IMR-90 (cell line): ENCODE measurements around the gene ZNF266. TPM values are rescaled to one million over a fixed set of nuclear protein-coding genes. Genes with fewer than 3 reads are reported as not detected.

Experiments
- ATAC-seq: fragments of 200-7000 bp; cut with Tn5 transposase; 2 replicates; pipeline ENCODE4 v1.9.1; 2020; ENCODE audit warnings: low read depth, mild to moderate bottlenecking, moderate library complexity
- BruUV-seq: library from RNA; stranded (reverse); fragments of 400-500 nt; replicated peaks from 2 replicates; lab custom pipeline; 2021; lab: Mats Ljungman, UMichigan
- CTCF ChIA-PET: fragments of 300-600 bp; formaldehyde crosslinking; extraction: SDS; loops from one replicate; lab custom pipeline; 2021; ENCODE audit warnings: antibody characterized with exemption; lab: Yijun Ruan, JAX
- POLR2A ChIA-PET: fragments of 300-600 bp; sonication (Branson Sonifier 250); formaldehyde crosslinking; loops from one replicate; lab custom pipeline; 2022; ENCODE audit warnings: antibody characterized with exemption; ENCODE audit not compliant: unreplicated experiment; lab: Charles Lee
- DNase-seq: peaks from one replicate; pipeline ENCODE4 v3.0.0; 2013
- H2AFZ ChIP-seq: replicated peaks from 2 replicates; pipeline ENCODE3; 2013; ENCODE audit warnings: low read length, mild to moderate bottlenecking; ENCODE audit not compliant: poor library complexity
- H2AK5ac ChIP-seq: 2 replicates; pipeline ENCODE4 v1.6.1; 2013; ENCODE audit warnings: low read depth, low read length, inconsistent platforms
- H2AK9ac ChIP-seq: replicated peaks from 2 replicates; pipeline ENCODE3; 2013; ENCODE audit warnings: mild to moderate bottlenecking, low read depth, low read length, moderate library complexity; ENCODE audit not compliant: poor library complexity
- H2BK120ac ChIP-seq: 2 replicates; pipeline ENCODE4 v1.6.1; 2013; ENCODE audit warnings: low read depth, low read length, inconsistent platforms
- H2BK15ac ChIP-seq: 3 replicates; pipeline ENCODE4 v1.6.1; 2013; ENCODE audit warnings: low read depth, low read length, inconsistent platforms
- H2BK20ac ChIP-seq: 2 replicates; pipeline ENCODE4 v1.6.1; 2013; ENCODE audit warnings: low read depth, mild to moderate bottlenecking, inconsistent platforms, low read length, moderate library complexity
- H2BK5ac ChIP-seq: 2 replicates; pipeline ENCODE4 v1.6.1; 2013; ENCODE audit warnings: mild to moderate bottlenecking, low read depth, low read length, inconsistent platforms; ENCODE audit not compliant: poor library complexity, severe bottlenecking
- H3K14ac ChIP-seq: replicated peaks from 2 replicates; pipeline ENCODE4 v1.6.1; 2013; ENCODE audit warnings: low read depth, low read length, inconsistent platforms
- H3K18ac ChIP-seq: 2 replicates; pipeline ENCODE4 v1.6.1; 2013; ENCODE audit warnings: low read depth, low read length, control low read depth
- H3K23ac ChIP-seq: 2 replicates; pipeline ENCODE4 v1.6.1; 2013; ENCODE audit warnings: low read depth, low read length, inconsistent platforms
- H3K27ac ChIP-seq: 2 replicates; pipeline ENCODE4 v1.5.1; 2013; ENCODE audit warnings: mild to moderate bottlenecking, control low read depth, low read length; ENCODE audit not compliant: insufficient read depth
- H3K27me3 ChIP-seq: 2 replicates; pipeline ENCODE4 v1.6.1; 2013; ENCODE audit warnings: low read length; ENCODE audit not compliant: control insufficient read depth, insufficient read depth
- H3K36me3 ChIP-seq: 2 replicates; pipeline ENCODE4 v1.6.1; 2013; ENCODE audit warnings: low read length, mixed read lengths; ENCODE audit not compliant: control insufficient read depth, insufficient read depth
- H3K4ac ChIP-seq: 2 replicates; pipeline ENCODE4 v1.6.1; 2013; ENCODE audit warnings: low read depth, low read length, inconsistent platforms
- H3K4me1 ChIP-seq: 2 replicates; pipeline ENCODE4 v1.6.1; 2013; ENCODE audit warnings: low read length, mixed read lengths; ENCODE audit not compliant: control insufficient read depth, insufficient read depth
- H3K4me2 ChIP-seq: 2 replicates; pipeline ENCODE4 v1.6.1; 2013; ENCODE audit warnings: low read depth, mild to moderate bottlenecking, control low read depth, low read length, moderate library complexity
- H3K4me3 ChIP-seq: 2 replicates; pipeline ENCODE4 v1.5.1; 2013; ENCODE audit warnings: low read depth, mild to moderate bottlenecking, control low read depth, low read length, moderate library complexity; ENCODE audit not compliant: insufficient read depth
- H3K56ac ChIP-seq: 2 replicates; pipeline ENCODE4 v1.6.1; 2013; ENCODE audit warnings: low read length, inconsistent platforms; ENCODE audit not compliant: insufficient read depth; ENCODE audit errors: extremely low read depth
- H3K79me1 ChIP-seq, 2 experiments: 2 replicates each; pipeline ENCODE4 v1.6.1; 2013; ENCODE audit warnings: low read length in 2 of 2, inconsistent platforms in 1 of 2, low read depth in 1 of 2
- H3K9ac ChIP-seq: 2 replicates; pipeline ENCODE4 v1.6.1; 2013; ENCODE audit warnings: low read depth, low read length, control low read depth
- H3K9me1 ChIP-seq: 2 replicates; pipeline ENCODE4 v1.6.1; 2013; ENCODE audit warnings: low read length, inconsistent platforms; ENCODE audit not compliant: insufficient read depth
- H3K9me3 ChIP-seq: 2 replicates; pipeline ENCODE4 v1.6.1; 2013; ENCODE audit warnings: low read length; ENCODE audit not compliant: control insufficient read depth, insufficient read depth
- H4K20me1 ChIP-seq: 2 replicates; pipeline ENCODE4 v1.6.1; 2013; ENCODE audit warnings: low read length, inconsistent platforms; ENCODE audit not compliant: insufficient read depth
- H4K5ac ChIP-seq: 2 replicates; pipeline ENCODE4 v1.6.1; 2013; ENCODE audit warnings: mild to moderate bottlenecking, low read depth, low read length, control low read depth
- H4K8ac ChIP-seq, 2 experiments: 2 replicates each; pipeline ENCODE4 v1.6.1; 2013; ENCODE audit warnings: low read depth in 2 of 2, low read length in 2 of 2, control low read depth in 1 of 2, inconsistent platforms in 1 of 2
- H4K91ac ChIP-seq: 2 replicates; pipeline ENCODE4 v1.6.1; 2013; ENCODE audit warnings: low read depth, low read length, inconsistent platforms; ENCODE audit not compliant: insufficient read depth
- BHLHE40 ChIP-seq: fragments of 150-350 bp; IDR thresholded peaks from 2 replicates; pipeline ENCODE4 v1.6.1; 2016; ENCODE audit warnings: mild to moderate bottlenecking, low read depth, low read length
- RAD21 ChIP-seq: IDR thresholded peaks from 2 replicates; pipeline ENCODE4 v1.6.1; 2012; ENCODE audit warnings: low read length, improper control_type of control experiment
- WGBS, 2 experiments: methylation state at CpG; one replicate each; pipeline versions ENCODE4 v1.1.5 to v1.1.7; 2013; ENCODE audit warnings: missing lambda C conversion rate in 2 of 2; ENCODE audit not compliant: insufficient read length in 1 of 2; ENCODE audit errors: extremely low coverage in 2 of 2; 5-methylcytosine and 5-hydroxymethylcytosine counted together
- dilution Hi-C: fragments of 300-500 bp; cut with HindIII; formaldehyde crosslinking; loops from one replicate; pipeline ENCODE4 v1.14.3; 2018; ENCODE audit warnings: low sequenced_read_pairs; ENCODE audit not compliant: unreplicated experiment
- in situ Hi-C: fragments of 300-500 bp; cut with MboI; formaldehyde crosslinking; loops from 3 replicates; pipeline ENCODE4 v1.14.3; 2019; ENCODE audit warnings: low sequenced_read_pairs, inconsistent platforms, mixed read lengths
- intact Hi-C: fragments of 100-400 bp; cut with micrococcal nuclease; formaldehyde crosslinking; loops from 2 replicates; pipeline ENCODE4 v1.10.0; 2022
- polyA plus RNA-seq, 3 experiments: library from polyadenylated mRNA; depleted of rRNA; stranded (reverse); fragments of >200 nt; gene quantifications; 2 replicates each; pipeline ENCODE4 v1.2.3, GENCODE V29; 2012; ENCODE audit warnings: low replicate concordance in 1 of 3
- total RNA-seq: library from RNA; depleted of rRNA; stranded (reverse); fragments of >200 nt; gene quantifications from 2 replicates; pipeline ENCODE4 v1.2.3, GENCODE V29; 2012

The ZNF266 gene
- total and polyA plus RNA-seq, 2 of the 4 experiments (the other 2 are of a cell fraction) = 9.3 to 9.8 TPM

DNA sequence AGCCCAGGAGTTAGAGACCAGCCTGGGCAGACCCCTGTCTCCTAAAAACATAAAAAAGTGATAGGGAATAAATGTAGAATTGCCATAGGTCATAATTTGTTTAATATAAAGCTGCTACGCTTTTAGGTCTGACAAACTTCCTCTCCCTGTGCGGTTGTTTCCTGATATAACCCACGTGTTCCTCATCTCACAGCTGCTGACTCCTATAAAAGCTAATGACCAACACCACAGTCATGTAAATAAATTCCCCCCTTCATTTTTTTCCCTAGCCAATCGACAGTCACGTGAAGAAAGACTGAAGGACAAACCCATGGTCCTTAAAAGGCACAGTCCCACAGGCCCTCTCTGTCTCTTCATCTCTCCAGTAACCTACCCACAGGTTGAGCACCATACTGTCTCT lies 27.5 kb downstream of the ZNF266 start:
- DNase-seq (no peak), ATAC-seq (no peak)
- H2AFZ ChIP-seq = no peak overlapping the region
- no peaks in the 10 kb centered on the region for H4K20me1 ChIP-seq
- no peak overlapping the region for H3K14ac ChIP-seq
- no peak for TF ChIP-seq BHLHE40
- no peak for TF ChIP-seq RAD21
- no peaks in the 10 kb centered on the region for H3K9me1 ChIP-seq
- H3K23ac ChIP-seq = no peak overlapping the region
- no peak overlapping the region for H2BK20ac ChIP-seq
- H4K91ac ChIP-seq = no peak overlapping the region
- no peak overlapping the region for H3K56ac ChIP-seq
- ChIA-PET POLR2A (no interaction called here), CTCF (no interaction called here)
- no peak overlapping the region for H3K4me2 ChIP-seq
- no peak overlapping the region for H3K18ac ChIP-seq
- no peak overlapping the region for H2BK15ac ChIP-seq
- no peak overlapping the region for H2AK5ac ChIP-seq
- peaks cover 8% of the 10 kb centered on the region for H3K36me3 ChIP-seq
- H2AK9ac ChIP-seq = peak overlapping the region; percentile 23
- H3K79me1 ChIP-seq = peaks cover 9 to 12% of the 10 kb centered on the region in 2 experiments; a peak in 3 of 4 replicates
- 92% methylated on average over 2 of the region's 5 CpGs; no CpG with 5 or more reads in 1 of the 2 experiments for WGBS, 2 experiments
- H3K4me1 ChIP-seq = no peaks in the 10 kb centered on the region
- no peak overlapping the region for H2BK120ac ChIP-seq
- no peak overlapping the region for H3K4ac ChIP-seq
- in situ Hi-C loops = no loop called here
- intact Hi-C loops = loop anchor here (5.0 kb wide), 1 partner anchor 384 kb away; no protein-coding TSS in a partner anchor
- BruUV-seq = no TSS peak
- H2BK5ac ChIP-seq = no peak overlapping the region
- no peak overlapping the region; the same call in 1 of the 2 replicates for H3K4me3 ChIP-seq
- no peak overlapping the region for H3K9ac ChIP-seq
- no peaks in the 10 kb centered on the region for H3K27me3 ChIP-seq
- dilution Hi-C loops = no loop called here
- no peak overlapping the region for H4K5ac ChIP-seq
- H3K9me3 ChIP-seq = peaks cover 37% of the 10 kb centered on the region
- peak overlapping the region in 1 of 2 experiments; percentile 90; a peak in 1 of 4 replicates for H4K8ac ChIP-seq
- no peak overlapping the region for H3K27ac ChIP-seq
